Right lobe of liver (tissue), 6 donors: ENCODE results near the gene RAB11FIP4. TPM values are rescaled to one million over a fixed set of nuclear protein-coding genes. Genes with fewer than 3 reads are reported as not detected.

Experiments used
- ATAC-seq, 4 donors: fragments of 200-7000 bp; cut with Tn5 transposase; one replicate each; pipeline ENCODE4 v1.9.1; 2020; ENCODE audit warnings: mild to moderate bottlenecking in 4 of 4, moderate library complexity in 4 of 4
- DNase-seq, 3 donors: peaks; one replicate each; pipeline ENCODE4 v3.0.0-alpha.2; 2020
- H3K27ac ChIP-seq, 3 donors: fragments of 200-600 bp; one replicate each; pipeline ENCODE4 v1.8.0; 2022
- H3K27me3 ChIP-seq, 2 donors: fragments of 200-600 bp; one replicate each; pipeline ENCODE4 v1.8.0; 2022
- H3K36me3 ChIP-seq, 4 donors: fragments of 200-600 bp; sonication (generic) in 1 of 4; one replicate each; pipeline versions ENCODE4 v1.5.1 to v1.8.0; 2017 to 2022; ENCODE audit warnings: control low read depth in 1 of 4
- H3K4me1 ChIP-seq, 4 donors: fragments of 200-600 bp; sonication (generic) in 1 of 4; one replicate each; pipeline versions ENCODE4 v1.5.1 to v1.8.0; 2017 to 2022; ENCODE audit warnings: control low read depth in 1 of 4
- H3K4me3 ChIP-seq, 3 donors: fragments of 200-600 bp; one replicate each; pipeline ENCODE4 v1.8.0; 2022
- H3K9me3 ChIP-seq, 4 donors: fragments of 200-600 bp; sonication (generic) in 1 of 4; one replicate each; pipeline versions ENCODE4 v1.5.1 to v1.8.0; 2017 to 2022; ENCODE audit warnings: control low read depth in 1 of 4
- CTCF ChIP-seq, 4 donors: fragments of 200-600 bp in 3 of 4; fragments of 450-650 bp in 1 of 4; IDR thresholded peaks; one replicate each; pipeline versions ENCODE4 v1.5.1 to v1.8.0; 2016 to 2022; ENCODE audit warnings: antibody characterized with exemption in 4 of 4, mild to moderate bottlenecking in 2 of 4
- POLR2A ChIP-seq: fragments of 450-650 bp; IDR thresholded peaks from one replicate; pipeline ENCODE4 v1.6.1; 2017; ENCODE audit warnings: antibody characterized with exemption, mild to moderate bottlenecking
- WGBS: methylation state at CpG from one replicate; pipeline ENCODE4 v1.1.6; 2018; ENCODE audit warnings: low coverage, low lambda C conversion rate; ENCODE audit not compliant: insufficient coverage; ENCODE audit errors: missing lambda C conversion rate; 5-methylcytosine and 5-hydroxymethylcytosine counted together
- intact Hi-C, 2 donors: fragments of 100-400 bp; cut with DNase I; formaldehyde crosslinking; loops; one replicate each; pipeline versions ENCODE4 v1.11.2 to v1.14.1; 2022
- total RNA-seq, 6 experiments: library from RNA; depleted of rRNA in 2 of 6; stranded (reverse); fragments of >200 nt in 2 of 6; fragmentation: NEBNext Ultra II Directional in 3 of 6; extraction: Animal tissue kit (Norgen Biotek cat#: 25700) in 3 of 6; gene quantifications; one replicate each; pipeline versions ENCODE4 v1.1.0 to v1.2.4, GENCODE V29; 2016 to 2023
- donor health status: DM: no; HTN: yes; CAD: no.
- donor health status: DM: no; HTN: no; CAD: no.
- donor health status: DM: no; HTN: no; CAD: no.
- donor health status: DM: no; HTN: yes; CAD: no.
- donor health status: DM: no; HTN: yes; CAD: no.

Gene RAB11FIP4
- total RNA-seq, 6 experiments from 2014 or later: 3.5 to 6.6 (median 4.6) TPM

- no peaks in the 10 kb centered on the region for H3K36me3 ChIP-seq
- no peak overlapping the region for H3K4me3 ChIP-seq
- 100% methylated on average over 1 of the region's 10 CpGs for WGBS
- intact Hi-C loops: loop anchor here in 1 of 2 donors (10.0 kb wide), 1 partner anchor 58 kb away; the partner anchor contains the start of gene RAB11FIP4
- no peaks in the 10 kb centered on the region for H3K27me3 ChIP-seq
- no peaks in the 10 kb centered on the region for H3K9me3 ChIP-seq
- no peak for DNase-seq
- ATAC-seq: no peak
- H3K27ac ChIP-seq: no peak overlapping the region
- TF ChIP-seq CTCF (IDR thresholded peaks at IDR 0.05): no peak
- TF ChIP-seq POLR2A: no peak
- no peaks in the 10 kb centered on the region for H3K4me1 ChIP-seq
These were observed 61.2 kb downstream of the RAB11FIP4 start for GRCh38 chr17:31452561-31453110.

GRCh38 chr17:31453896-31454295 is 62.4 kb downstream of the RAB11FIP4 start:
- DNase-seq (no peak), ATAC-seq (no peak)
- no peaks in the 10 kb centered on the region for H3K9me3 ChIP-seq
- TF ChIP-seq POLR2A: no peak
- no peak for TF ChIP-seq CTCF (IDR thresholded peaks at IDR 0.05)
- 86% methylated on average over 1 of the region's 2 CpGs for WGBS
- H3K4me1 ChIP-seq: no peaks in the 10 kb centered on the region
- no peak overlapping the region for H3K4me3 ChIP-seq
- no peak overlapping the region for H3K27ac ChIP-seq
- intact Hi-C loops: loop anchor here in 1 of 2 donors (10.0 kb wide), 1 partner anchor 59 kb away; the partner anchor contains the start of gene RAB11FIP4
- H3K27me3 ChIP-seq: no peaks in the 10 kb centered on the region
- H3K36me3 ChIP-seq: no peaks in the 10 kb centered on the region

- no peaks in the 10 kb centered on the region for H3K4me1 ChIP-seq
- no peaks in the 10 kb centered on the region for H3K9me3 ChIP-seq
- no peaks in the 10 kb centered on the region for H3K27me3 ChIP-seq
- intact Hi-C loops: loop anchor here in 1 of 2 donors (10.0 kb wide), 1 partner anchor 62 kb away; the partner anchor contains the start of gene RAB11FIP4
- no peak for DNase-seq
- 78% methylated on average over 5 of the region's 5 CpGs for WGBS
- no peak overlapping the region for H3K4me3 ChIP-seq
- H3K36me3 ChIP-seq: no peaks in the 10 kb centered on the region
- no peak for TF ChIP-seq CTCF (IDR thresholded peaks at IDR 0.05)
- no peak for TF ChIP-seq POLR2A
- no peak for ATAC-seq
- no peak overlapping the region for H3K27ac ChIP-seq
These were observed 65.3 kb downstream of the RAB11FIP4 start for GRCh38 chr17:31456814-31457213.

GRCh38 chr17:31457391-31458234 is 66.1 kb downstream of the RAB11FIP4 start:
- Histone ChIP-seq H3K4me1 (no peaks in the 10 kb centered on the region), H3K27me3 (no peaks in the 10 kb centered on the region), H3K4me3 (no peak overlapping the region), H3K36me3 (no peaks in the 10 kb centered on the region), H3K9me3 (no peaks in the 10 kb centered on the region), H3K27ac (no peak overlapping the region)
- 64% methylated on average over 7 of the region's 10 CpGs for WGBS
- DNase-seq: no peak
- no peak for ATAC-seq
- intact Hi-C loops: loop anchor here in 1 of 2 donors (10.0 kb wide), 1 partner anchor 63 kb away; the partner anchor contains the start of gene RAB11FIP4
- TF ChIP-seq POLR2A (no peak), CTCF (IDR thresholded peaks at IDR 0.05) (no peak)
